HG02852 (cell line): ENCODE results near the gene G6PC1.

ENCODE experiments used
- ATAC-seq: cut with Tn5 transposase; IDR thresholded peaks from one replicate; pipeline ENCODE4 v1.9.1; 2021; ENCODE audit warnings: mild to moderate bottlenecking, moderate library complexity; ENCODE audit not compliant: unreplicated experiment

Gene G6PC1

DNA sequence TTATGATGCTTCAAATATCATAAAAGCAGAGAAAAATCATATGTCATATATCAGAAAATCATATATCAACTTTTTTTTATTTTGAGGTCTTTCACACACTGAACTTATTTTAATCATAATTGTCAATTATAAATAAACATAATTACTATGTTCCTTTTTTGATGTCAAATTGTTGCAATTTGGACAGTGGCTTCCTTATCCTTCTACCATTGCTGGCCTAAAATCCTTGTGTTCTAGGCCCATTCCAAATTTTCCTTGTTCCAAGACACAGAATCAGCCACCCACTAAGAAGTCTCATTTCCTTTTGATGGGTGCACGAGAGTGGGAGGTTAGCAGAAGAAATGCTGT is 28.9 kb downstream of the G6PC1 start:
- no peak for ATAC-seq

GRCh38 chr17:42937712-42938596 is 37.4 kb downstream of the G6PC1 start:
- no peak for ATAC-seq

GRCh38 chr17:42944211-42944610 is 43.6 kb downstream of the G6PC1 start:
- ATAC-seq, result no peak

- ATAC-seq, result no peak
Measured at GRCh38 chr17:42946812-42947211, 46.2 kb downstream of the G6PC1 start.

DNA sequence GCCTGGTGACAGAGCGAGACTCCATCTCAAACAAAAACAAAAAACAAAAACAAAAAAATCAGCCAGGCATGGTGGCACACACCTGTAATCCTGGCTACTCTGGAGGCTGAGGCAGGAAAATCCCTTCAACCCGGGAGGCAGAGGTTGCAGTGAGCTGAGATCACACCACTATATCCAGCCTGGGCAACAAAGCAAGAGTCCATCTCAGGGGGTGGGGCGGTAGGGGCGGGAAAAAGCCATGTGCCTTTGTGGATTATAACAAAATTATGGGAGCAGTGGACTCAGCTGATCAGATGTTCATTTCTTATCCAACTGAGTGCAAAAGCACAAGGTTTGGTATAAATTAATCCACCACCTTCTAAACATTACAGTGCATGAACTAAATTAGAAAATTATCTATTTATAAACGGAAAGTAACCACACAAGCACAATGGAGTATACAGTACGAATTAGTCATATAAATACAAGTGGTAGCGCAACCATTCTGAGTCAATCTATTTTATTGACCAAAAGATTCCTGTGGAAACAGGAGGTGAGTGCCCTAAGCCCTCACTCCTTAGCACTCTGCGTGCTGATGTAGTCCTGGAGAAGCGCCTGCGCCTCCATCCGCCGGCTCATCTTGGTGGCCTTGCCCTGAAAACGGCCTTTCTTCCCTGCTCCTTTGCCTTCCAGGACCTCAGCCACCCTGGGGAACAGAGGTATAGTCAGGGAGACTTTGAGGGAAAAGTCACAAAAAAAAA is 49.6 kb downstream of the G6PC1 start:
- no peak for ATAC-seq
